Effector memory CD4-positive, alpha-beta T cell (primary cell): Measurements from ENCODE around the gene FAM120B.

Source experiments
- DNase-seq, 3 donors: peaks; one replicate each; pipeline ENCODE4 v3.0.0-alpha.2; 2020
- H3K27ac ChIP-seq: 2 replicates; pipeline ENCODE4 v1.7.0; 2013; ENCODE audit warnings: mild to moderate bottlenecking, low read length, moderate library complexity; ENCODE audit not compliant: insufficient read depth, poor library complexity, severe bottlenecking
- H3K27me3 ChIP-seq: replicated peaks from 2 replicates; pipeline ENCODE4 v1.7.0; 2013; ENCODE audit warnings: mild to moderate bottlenecking, low read length; ENCODE audit not compliant: insufficient read depth, control insufficient read depth, poor library complexity, severe bottlenecking
- H3K36me3 ChIP-seq: 2 replicates; pipeline ENCODE4 v1.7.0; 2013; ENCODE audit warnings: mild to moderate bottlenecking, low read length, moderate library complexity; ENCODE audit not compliant: control insufficient read depth, insufficient read depth
- H3K4me1 ChIP-seq: 2 replicates; pipeline ENCODE4 v1.7.0; 2013; ENCODE audit warnings: low read length, mild to moderate bottlenecking; ENCODE audit not compliant: control insufficient read depth, insufficient read depth, poor library complexity, severe bottlenecking
- H3K4me3 ChIP-seq: 2 replicates; pipeline ENCODE4 v1.7.0; 2013; ENCODE audit warnings: low read length, low read depth, mild to moderate bottlenecking; ENCODE audit not compliant: insufficient read depth, poor library complexity, severe bottlenecking
- H3K9me3 ChIP-seq: 2 replicates; pipeline ENCODE4 v1.7.0; 2013; ENCODE audit warnings: mild to moderate bottlenecking, low read length, moderate library complexity; ENCODE audit not compliant: control insufficient read depth

The FAM120B gene

GRCh38 chr6:170453586-170454511 is 147.3 kb downstream of the FAM120B start:
- H3K4me3 ChIP-seq: no peak overlapping the region
- no peaks in the 10 kb centered on the region for H3K27me3 ChIP-seq
- no peak overlapping the region for H3K27ac ChIP-seq
- no peaks in the 10 kb centered on the region for H3K9me3 ChIP-seq
- no peak for DNase-seq
- H3K36me3 ChIP-seq: no peaks in the 10 kb centered on the region
- no peaks in the 10 kb centered on the region for H3K4me1 ChIP-seq

- H3K27ac ChIP-seq: no peak overlapping the region
- H3K4me1 ChIP-seq: no peaks in the 10 kb centered on the region
- H3K27me3 ChIP-seq: no peaks in the 10 kb centered on the region
- DNase-seq: no peak
- H3K9me3 ChIP-seq: no peaks in the 10 kb centered on the region
- no peaks in the 10 kb centered on the region for H3K36me3 ChIP-seq
- no peak overlapping the region for H3K4me3 ChIP-seq
Measured at GRCh38 chr6:170454512-170455285, 148.1 kb downstream of the FAM120B start.

- no peak overlapping the region for H3K4me3 ChIP-seq
Measured at GRCh38 chr6:170455335-170455979, 148.9 kb downstream of the FAM120B start.

GRCh38 chr6:170456334-170456733 is 149.8 kb downstream of the FAM120B start:
- Histone ChIP-seq H3K27me3 (no peaks in the 10 kb centered on the region), H3K27ac (no peak overlapping the region), H3K9me3 (no peaks in the 10 kb centered on the region), H3K4me1 (no peaks in the 10 kb centered on the region), H3K36me3 (no peaks in the 10 kb centered on the region), H3K4me3 (no peak overlapping the region)
- no peak for DNase-seq

More at GRCh38 chr6:170455335-170455979, 148.9 kb downstream of the FAM120B start:
- Histone ChIP-seq H3K36me3 (no peaks in the 10 kb centered on the region), H3K27me3 (no peaks in the 10 kb centered on the region), H3K9me3 (no peaks in the 10 kb centered on the region), H3K4me1 (no peaks in the 10 kb centered on the region), H3K27ac (no peak overlapping the region)
- DNase-seq: no peak
